ENCODE results near the gene ZNF587B.
"Not testable (repeated sequence)": the region's sequence is repeated elsewhere in the genome, so short reads cannot be mapped to it uniquely, and the experiment has no call there.

Gene ZNF587B

DNA sequence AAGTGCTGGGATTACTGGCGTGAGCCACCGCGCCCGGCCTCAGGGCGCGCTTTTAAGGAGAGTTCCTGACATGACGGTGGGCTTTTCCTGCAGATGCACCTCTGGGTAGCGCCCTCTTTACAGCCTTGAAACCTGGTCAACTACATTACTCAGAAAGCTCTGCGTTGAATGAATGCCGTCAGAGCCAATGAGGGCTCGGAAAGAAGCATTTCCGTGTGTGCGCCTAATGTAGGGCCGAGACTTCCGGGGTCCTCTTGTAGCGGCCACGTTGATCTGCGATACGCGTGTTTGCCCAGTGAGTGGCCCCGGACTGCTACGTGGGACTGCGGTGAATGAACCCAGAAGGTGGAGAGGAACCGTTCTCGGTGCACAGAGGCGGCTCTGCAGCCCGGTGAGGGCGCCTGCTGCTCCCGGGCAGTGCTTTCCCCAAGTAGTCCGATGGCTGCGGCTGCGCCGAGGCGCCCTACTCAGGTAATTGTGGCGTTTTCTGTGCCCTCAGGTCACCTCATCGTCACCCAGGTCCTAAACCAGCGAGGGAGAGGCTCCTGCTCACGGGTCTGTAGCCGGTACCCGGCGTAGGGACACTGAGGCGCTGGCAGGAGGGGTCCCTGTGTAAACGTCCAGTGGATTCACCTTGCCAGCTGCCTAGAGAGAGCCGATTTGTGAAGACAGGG lies 10.5 kb upstream of the ZNF587B start:
- DNase-seq (ENCODE audit: low spot score), result peak; percentile 81

DNA sequence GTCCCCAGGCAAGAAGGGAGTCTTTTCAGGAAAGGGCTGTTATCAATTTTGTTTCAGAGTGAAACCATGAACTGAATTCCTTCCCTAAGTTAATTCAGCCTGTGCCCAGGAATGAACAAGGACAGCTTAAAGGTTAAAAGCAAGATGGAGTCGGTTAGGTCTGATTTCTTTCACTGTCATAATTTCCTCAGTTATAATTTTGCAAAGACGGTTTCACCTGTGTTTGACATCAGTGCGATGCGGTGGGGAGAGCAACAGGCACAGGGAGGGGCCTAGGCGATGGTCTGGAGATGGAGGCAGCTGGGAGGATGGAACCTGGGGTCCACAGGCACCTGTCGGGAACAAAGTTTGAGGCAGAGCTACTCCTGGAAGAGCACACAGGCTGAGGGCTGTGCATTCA lies 9.5 kb upstream of the ZNF587B start:
- DNase-seq (ENCODE audit: low spot score), result no peak

DNA sequence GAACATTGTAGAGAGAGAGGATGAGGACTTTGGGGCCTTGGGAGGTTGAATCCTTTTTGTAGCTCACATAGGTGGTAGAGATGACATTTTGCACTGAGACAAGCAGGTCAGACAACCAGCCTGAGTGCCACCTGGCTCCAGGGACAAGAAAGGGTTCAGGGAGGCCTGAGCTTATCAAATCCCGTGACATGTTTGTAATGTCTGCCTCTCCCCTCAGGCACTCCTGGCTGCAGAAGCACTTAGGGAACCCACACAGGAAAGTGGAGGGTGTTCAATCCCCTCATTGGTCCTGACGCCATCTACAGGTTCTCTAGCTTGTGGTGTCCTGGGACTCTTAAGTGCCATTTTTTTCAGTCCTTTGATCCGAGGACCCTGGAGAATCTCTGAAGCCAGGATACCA lies 9.0 kb upstream of the ZNF587B start:
- not testable (repeated sequence) for DNase-seq (ENCODE audit: low spot score)

DNA sequence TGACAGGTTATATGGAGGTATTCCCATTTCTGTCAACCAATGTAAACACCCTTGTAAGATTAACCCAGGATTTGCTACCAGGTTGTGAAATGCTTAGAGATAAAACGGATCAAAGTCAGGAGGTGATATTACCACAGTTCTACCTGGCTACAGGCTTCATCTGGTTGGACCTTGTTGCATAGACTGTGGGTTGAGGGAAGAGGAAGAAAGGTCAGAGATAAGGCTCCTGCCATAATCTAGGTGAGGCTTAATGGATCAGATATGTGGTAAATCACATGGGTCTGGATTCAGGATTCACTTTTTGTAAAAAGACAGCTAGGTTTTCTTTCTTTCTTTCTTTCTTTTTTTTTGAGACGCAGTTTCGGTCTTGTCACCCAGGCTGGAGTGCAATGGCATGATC lies 8.6 kb upstream of the ZNF587B start:
- not testable (repeated sequence) for DNase-seq (ENCODE audit: low spot score)

DNA sequence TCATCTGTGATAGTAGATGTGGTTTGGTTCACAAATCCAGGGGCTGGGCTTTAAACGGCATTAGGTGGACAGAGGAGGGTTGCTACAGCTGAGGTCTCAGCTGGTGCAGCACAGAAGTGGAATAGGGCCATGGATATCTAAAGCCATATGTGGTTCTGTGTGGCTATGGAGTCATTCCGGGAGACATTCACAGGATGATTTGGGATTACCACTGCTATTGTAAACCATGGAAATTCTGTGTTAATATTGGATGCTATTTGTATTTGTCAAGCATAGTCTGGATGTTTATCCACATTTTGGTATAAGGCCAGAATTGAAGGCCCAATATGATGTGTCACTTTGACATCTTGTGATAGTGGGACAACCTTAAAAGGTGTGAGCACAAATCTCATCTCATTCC lies 6.9 kb upstream of the ZNF587B start:
- DNase-seq (ENCODE audit: low spot score), result not testable (repeated sequence)

DNA sequence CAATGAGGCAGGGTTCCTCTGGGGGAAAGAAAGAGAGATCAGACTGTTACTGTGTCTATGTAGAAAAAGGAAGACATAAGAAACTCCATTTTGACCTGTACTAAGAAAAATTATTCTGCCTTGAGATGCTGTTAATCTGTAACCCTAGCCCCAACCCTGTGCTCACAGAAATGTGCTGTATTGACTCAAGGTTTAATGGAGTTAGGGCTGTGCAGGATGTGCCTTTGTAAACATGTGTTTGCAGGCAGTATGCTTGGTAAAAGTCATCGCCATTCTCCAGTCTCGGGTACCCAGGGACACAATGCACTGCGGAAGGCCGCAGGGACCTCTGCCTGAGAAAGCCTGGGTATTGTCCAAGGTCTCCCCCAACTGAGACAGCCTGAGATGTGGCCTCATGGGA lies 6.5 kb upstream of the ZNF587B start:
- DNase-seq (ENCODE audit: low spot score), result not testable (repeated sequence)

DNA sequence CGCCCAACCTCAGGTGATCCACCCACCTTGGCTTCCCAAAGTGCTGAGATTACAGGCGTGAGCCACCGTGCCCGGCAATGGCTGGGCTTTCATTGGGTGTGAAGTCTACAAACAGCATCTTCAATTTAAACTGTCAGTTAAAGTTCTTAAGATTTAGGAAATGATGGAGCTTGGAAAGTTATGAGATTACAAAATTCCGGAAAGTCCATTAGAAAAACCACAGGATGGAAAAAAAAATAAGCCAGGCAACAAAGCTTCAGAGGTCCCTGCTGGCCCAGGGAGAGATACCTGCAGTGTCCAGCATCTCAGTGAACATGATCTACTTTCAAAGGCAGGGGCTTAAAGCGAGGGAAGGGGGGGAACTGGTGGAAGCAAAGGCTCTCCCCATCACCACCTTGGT lies 4.6 kb upstream of the ZNF587B start:
- no peak for DNase-seq (ENCODE audit: low spot score)

DNA sequence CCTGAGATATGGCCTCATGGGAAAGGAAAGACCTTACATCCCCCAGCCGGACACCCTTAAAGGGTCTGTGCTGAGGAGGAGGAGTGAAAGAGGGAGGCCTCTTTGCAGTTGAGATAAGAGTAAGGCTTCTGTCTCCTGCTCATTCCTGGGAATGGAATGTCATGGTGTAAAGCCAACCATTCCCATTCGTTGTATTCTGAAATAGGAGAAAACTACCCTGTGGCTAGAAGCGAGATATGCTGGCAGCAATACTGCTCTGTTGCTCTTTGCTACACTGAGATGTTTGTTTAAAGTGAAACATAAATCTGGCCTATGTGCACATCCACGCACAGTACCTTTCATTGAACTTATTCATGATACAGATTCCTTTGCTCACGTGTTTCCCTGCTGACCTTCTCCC lies 783 bp upstream of the ZNF587B start:
- no peak for DNase-seq (ENCODE audit: low spot score)

DNA sequence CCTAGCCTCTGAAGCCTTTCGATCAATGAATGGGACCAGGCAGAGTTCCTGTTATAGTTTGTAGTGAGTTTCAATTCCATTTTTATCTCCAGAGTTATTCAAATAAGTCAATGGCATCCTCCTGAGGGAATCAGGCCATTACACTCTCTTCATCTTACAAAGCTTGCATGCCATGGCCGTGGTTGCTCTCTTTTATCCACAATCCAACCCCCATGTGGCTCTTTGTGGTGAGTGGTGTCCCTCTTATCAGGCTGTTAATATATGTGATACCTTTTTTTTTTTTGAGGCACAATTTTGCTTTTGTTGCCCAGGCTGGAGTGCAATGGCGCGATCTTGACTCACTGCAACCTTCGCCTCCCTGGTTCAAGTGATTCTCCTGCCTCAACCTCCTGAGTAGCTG lies 6.9 kb downstream of the ZNF587B start:
- not testable (repeated sequence) for DNase-seq (ENCODE audit: low spot score)

DNA sequence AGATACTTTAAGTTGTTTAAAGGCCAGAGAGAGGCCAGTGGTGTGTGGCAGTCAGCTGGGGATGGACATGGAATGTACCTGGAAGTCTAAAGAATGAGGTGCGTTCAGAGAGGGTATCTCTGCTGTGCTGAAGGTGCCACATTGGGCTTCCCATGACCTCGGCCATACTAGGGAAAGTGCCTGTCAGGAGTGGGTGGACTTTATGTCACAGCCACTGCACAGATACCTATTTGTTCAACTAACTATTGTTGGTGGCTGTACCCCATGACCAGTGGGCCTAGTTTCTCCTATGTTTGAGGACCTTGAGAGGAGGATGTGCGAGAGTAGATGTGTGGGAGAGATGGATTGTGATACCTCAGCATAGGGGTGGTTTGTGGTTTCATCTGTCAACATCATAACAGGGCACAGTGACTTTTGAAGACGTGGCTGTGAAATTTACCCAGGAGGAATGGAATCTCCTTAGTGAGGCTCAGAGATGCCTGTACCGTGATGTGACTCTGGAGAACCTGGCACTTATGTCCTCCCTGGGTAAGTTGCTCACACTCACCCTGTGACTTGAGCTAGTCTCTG lies 8.6 kb downstream of the ZNF587B start:
- DNase-seq (ENCODE audit: low spot score), result not testable (repeated sequence)

DNA sequence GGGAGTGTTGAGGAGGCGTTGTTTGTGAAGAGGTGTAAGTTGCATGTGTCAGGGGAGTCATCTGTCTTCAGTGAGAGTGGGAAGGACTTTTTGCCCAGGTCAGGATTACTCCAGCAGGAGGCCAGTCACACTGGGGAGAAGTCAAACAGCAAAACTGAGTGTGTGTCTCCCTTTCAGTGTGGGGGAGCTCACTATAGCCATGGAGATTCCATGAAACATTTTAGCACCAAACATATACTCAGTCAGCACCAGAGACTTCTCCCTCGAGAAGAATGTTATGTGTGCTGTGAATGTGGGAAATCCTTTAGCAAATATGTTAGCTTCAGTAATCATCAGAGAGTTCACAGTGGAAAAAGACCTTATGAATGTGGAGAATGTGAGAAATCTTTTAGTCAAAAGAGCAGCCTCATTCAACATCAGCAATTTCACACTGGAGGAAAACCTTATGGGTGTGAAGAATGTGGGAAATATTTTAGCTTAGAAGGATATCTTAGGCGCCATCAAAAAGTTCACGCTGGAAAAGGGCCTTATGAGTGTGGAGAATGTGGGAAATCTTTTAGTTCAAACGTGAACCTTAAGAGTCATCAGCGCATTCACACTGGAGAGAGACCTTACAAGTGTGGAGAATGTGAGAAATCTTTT lies 11.1 kb downstream of the ZNF587B start:
- no peak for DNase-seq (ENCODE audit: low spot score)

DNA sequence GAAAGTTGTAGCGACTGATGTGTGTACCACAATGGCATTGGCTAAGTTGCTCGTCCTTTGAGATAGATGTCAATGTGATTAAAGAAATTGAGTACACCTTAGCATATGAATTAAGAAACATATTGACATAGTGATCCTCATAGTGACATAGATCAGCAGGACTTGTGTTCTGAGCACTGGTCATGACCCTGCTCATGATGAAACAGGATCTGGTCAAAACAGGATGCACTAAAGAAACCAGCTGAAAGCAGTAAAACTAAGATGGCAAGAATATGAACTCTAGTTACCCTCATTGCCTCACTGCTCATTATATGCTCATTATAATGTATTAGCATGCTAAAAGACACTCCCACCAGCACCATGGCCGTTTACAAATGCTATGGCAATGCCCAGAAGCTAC lies 17.1 kb downstream of the ZNF587B start:
- DNase-seq (ENCODE audit: low spot score), result not testable (repeated sequence)

DNA sequence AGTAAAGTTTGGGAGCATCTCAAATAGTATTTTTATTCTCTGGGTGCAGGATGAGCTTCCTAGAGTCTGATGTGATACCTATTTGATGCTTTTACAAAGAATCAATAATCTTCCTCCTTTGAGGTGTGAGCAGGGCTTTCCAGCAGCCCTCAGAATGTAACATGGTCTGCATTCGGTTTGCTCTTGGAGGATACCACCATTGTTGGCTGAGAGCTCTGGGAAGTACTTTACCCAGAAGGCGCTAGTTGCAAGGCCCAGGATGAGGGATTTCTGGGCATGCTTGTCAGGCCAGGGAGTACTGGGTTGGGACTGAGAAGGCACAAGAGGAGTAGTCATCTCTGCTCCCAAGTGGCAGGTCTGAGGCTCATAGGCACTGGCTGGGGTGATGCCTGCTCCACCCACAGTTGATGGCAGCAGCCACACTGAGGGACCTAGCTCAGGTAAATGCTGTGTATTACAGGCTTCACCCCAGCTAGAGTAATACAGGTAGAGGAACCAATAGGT lies 19.1 kb downstream of the ZNF587B start:
- not testable (repeated sequence) for DNase-seq (ENCODE audit: low spot score)

DNA sequence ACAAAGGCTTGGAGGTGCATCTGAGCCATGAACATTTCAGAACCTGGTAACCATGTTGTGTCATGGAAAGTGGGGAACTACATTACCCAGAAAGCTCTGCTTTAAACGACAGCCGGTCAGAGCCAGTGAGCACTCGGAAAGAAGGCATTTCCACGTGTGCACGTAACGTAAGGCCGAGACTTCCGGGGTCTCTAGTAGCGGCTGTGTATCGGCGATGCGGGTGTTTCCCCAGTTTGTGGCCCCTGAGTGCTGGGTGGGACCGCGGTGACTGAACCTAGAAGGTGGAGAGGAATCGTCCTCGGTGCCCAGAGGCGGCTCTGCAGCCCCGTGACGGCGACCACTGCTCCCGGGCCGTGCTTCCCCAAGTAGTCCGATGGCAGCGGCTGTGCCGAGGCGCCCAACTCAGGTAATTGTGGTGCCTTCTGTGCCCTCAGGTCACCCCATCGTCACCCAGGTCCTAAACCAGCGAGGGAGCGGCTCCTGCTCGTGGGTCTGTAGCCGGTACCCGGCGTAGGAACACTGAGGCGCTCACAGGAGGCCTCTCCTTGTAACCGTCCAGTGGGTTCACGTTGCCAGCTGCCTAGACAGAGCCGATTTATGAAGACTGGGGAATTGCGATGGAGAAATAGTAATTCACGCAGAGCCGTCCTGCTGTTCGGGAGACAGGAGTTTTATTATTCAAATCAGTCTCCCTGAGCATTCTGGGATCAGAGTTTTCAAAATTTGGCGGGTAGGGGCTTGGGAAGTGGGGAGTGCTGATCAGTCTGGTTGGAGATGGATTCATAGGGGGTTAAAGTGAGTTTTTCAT lies 19.8 kb downstream of the ZNF587B start, which contains the start of gene ZNF587:
ZNF587 (plus strand) TSS at position 194 of the 808 bp plus-strand sequence; CDS start at position 374, 180 bp downstream.
- DNase-seq (ENCODE audit: low spot score), result peak; percentile 71

DNA sequence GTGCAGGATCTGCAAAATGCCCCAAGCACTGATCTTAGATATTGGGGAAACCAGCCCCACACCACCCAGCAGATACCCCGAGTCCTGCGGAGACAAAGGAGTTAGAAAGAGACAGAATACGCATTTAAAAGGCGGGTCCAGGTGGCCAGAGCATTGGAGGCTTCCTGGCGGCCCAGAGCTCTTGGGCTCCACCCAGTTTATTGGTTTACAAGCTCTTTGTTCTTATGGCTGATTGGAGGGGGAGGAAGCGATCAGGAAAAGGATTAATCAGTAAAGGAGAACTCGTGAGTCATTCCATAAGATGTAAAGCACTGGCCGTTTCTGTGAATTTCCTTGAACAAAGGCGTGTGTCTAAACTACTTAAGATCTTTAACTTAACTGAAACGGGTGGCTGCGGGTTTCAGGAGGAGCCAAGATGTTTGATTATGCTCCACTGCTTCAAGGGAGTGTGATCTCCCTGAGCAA lies 20.5 kb downstream of the ZNF587B start:
- DNase-seq (ENCODE audit: low spot score), result peak; percentile 55

DNA sequence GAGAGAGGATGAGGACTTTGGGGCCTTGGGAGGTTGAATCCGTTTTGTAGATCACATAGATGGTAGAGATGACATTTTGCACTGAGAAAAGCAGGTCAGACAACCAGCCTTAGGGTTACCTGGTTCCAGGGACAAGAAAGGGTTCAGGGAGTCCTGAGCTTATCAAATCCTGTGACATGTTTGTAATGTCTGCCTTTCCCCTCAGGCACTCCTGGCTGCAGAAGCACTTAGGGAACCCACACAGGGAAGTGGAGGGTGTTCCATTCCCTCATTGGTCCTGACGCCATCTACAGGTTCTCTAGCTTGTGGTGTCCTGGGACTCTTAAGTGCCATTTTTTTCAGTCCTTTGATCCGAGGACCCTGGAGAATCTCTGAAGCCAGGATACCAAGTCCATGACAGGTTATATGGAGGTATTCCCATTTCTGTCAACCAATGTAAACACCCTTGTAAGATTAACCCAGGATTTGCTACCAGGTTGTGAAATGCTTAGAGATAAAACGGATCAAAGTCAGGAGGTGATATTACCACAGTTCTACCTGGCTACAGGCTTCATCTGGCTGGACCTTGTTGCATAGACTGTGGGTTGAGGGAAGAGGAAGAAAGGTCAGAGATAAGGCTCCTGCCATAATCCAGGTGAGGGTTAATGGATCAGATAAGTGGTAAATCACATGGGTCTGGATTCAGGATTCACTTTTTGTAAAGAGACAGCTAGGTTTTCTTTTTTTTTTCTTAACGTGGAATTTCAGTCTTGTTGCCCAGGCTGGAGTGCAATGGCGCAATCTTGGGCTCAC lies 21.9 kb downstream of the ZNF587B start:
- not testable (repeated sequence) for DNase-seq (ENCODE audit: low spot score)

DNA sequence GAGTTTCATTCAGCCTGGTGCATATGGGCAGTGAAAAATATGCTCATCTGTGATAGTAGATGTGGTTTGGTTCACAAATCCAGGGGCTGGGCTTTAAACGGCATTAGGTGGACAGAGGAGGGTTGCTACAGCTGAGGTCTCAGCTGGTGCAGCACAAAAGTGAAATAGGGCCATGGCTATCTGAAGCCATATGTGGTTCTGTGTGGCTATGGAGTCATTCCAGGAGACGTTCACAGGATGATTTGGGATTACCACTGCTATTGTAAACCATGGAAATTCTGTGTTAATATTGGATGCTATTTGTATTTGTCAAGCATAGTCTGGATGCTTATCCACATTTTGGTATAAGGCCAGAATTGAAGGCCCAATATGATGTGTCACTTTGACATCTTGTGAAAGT lies 24.0 kb downstream of the ZNF587B start:
- not testable (repeated sequence) for DNase-seq (ENCODE audit: low spot score)

DNA sequence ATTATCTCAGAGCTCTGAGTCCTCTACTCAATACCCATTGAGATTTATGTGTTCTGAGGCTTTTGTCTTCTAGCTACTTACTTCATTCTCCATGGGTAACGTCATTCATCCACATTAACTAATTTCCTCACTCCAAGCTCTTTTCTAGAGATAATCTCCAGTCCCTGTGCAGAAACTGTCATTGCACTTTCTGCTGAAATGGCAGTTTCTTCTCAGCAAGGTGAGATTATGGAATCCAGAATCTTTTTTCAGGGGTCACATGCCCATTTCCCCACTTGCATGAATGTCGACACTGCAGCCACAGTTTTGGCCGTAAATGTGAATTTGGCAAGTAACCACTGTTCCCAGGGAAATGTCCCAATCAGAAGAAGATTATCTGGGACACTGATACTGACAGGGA lies 32.3 kb downstream of the ZNF587B start:
- DNase-seq (ENCODE audit: low spot score), result not testable (repeated sequence)

DNA sequence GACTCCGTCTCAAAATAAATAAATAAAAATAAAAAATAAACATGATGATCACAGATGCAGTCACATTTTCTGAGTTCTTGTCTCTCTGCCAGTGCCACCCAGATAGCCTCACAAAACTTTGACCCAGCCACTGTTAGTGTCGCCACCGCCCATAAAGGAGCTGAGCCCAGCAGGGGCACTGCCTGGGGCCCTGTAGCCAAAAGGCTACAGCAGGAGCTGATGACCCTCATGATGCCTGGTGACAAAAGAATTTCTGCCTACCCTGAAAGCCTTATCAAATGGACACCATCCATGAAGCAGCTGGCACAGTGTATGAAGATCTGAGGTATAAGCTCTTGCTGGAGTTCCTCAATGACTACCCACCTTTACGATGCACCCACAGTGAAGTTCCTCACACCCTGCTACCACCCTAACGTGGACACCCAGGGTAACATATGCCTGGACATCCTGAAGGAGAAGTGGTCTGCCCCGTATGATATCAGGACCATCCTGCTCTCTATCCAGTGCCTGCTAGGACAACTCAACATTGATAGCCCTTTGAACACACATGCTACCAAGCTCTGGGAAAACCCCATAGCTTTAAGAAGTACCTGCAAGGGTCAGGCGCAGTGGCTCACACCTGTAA lies 37.9 kb downstream of the ZNF587B start:
- DNase-seq (ENCODE audit: low spot score), result no peak

DNA sequence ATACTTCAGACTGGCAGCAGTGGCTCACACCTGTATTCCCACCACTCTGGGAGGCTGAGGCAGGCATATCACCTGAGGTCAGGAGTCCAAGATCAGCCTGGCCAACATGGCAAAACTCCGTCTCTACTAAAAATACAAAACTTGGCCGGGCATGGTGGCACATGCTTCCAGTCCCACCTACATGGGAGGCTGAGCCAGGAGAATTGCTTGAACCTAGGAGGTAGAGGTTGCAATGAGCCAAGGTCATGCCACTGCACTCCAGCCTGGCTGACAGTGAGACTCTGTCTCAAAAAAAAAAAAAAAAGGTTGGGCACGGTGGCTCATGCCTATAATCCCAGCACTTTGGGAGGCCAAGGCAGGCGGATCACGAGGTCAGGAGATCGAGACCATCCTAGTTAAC lies 39.6 kb downstream of the ZNF587B start:
- DNase-seq (ENCODE audit: low spot score), result not testable (repeated sequence)

DNA sequence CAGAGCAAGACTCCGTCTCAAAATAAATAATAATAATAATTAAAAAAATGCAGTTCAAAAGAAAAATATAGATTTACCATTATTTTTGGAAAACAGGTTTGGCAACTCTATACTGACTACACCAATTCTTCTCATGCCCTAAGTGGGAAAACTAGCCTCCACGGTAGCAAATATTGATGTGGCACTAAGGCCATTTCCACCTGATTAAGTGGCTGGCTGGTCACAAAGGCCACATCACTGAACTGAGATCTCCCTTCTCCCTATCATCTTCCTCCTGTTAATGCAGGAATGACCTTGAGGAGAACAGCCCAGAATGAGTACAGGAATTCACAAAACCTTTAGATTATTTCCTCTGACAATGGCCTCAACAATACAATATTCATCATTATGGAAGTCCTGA lies 40.1 kb downstream of the ZNF587B start:
- DNase-seq (ENCODE audit: low spot score), result no peak
